ENCODE measurements around the gene EID1. TPM values are rescaled to one million over a fixed set of nuclear protein-coding genes. Genes with fewer than 3 reads are reported as not detected.
"Not testable (repeated sequence)": the region's sequence is repeated elsewhere in the genome, so short reads cannot be mapped to it uniquely, and the experiment has no call there.

Gene EID1
- total RNA-seq, 4 donors from 2014 or later = 196 to 427 (median 285) TPM

GRCh38 chr15:48904758-48905157 is 26.8 kb downstream of the EID1 start:
- Histone ChIP-seq H3K9me3 (no peaks in the 10 kb centered on the region), H3K4me1 (no peaks in the 10 kb centered on the region), H3K36me3 (no peaks in the 10 kb centered on the region), H3K4me3 (no peak overlapping the region), H3K27me3 (no peaks in the 10 kb centered on the region), H3K27ac (no peak overlapping the region)
- no peak for DNase-seq
- TF ChIP-seq POLR2A (IDR thresholded peaks at IDR 0.05) = no peak
- no peak for TF ChIP-seq CTCF (IDR thresholded peaks at IDR 0.05)
- intact Hi-C loops (cut with DNase I; ENCODE audit: low total_unique reads) = no loop called here

DNA sequence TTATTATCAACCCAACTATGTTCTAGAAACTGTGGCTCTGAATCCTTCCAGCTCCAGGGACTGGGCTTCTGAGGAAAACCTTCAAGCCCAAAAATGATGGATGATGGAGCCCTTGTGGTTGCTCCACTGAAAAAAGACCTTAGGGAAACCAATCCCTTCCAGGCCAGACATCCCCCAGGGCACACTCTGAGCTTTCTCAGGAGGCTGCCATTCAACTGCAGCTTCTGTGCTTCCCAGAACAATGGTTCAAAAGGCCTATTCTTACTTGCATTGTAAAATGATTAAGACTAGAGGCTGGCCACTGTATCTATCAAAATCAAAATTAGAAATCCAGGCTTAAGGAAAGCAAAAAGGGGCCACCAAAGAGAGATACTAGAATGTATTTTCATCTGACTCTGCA is 27.3 kb downstream of the EID1 start:
- DNase-seq = no peak
- no peak for TF ChIP-seq CTCF (IDR thresholded peaks at IDR 0.05)
- TF ChIP-seq POLR2A (IDR thresholded peaks at IDR 0.05) = no peak
- Histone ChIP-seq H3K4me3 (no peak overlapping the region), H3K4me1 (no peaks in the 10 kb centered on the region), H3K36me3 (no peaks in the 10 kb centered on the region), H3K27me3 (no peaks in the 10 kb centered on the region), H3K9me3 (no peaks in the 10 kb centered on the region), H3K27ac (no peak overlapping the region)
- intact Hi-C loops (cut with DNase I; ENCODE audit: low total_unique reads) = no loop called here

- H3K36me3 ChIP-seq = no peaks in the 10 kb centered on the region
- no peak overlapping the region for H3K4me3 ChIP-seq
- TF ChIP-seq POLR2A (IDR thresholded peaks at IDR 0.05) (no peak), CTCF (IDR thresholded peaks at IDR 0.05) (no peak)
- no peaks in the 10 kb centered on the region for H3K27me3 ChIP-seq
- intact Hi-C loops (cut with DNase I; ENCODE audit: low total_unique reads) = no loop called here
- no peak for DNase-seq
- no peaks in the 10 kb centered on the region for H3K9me3 ChIP-seq
- H3K27ac ChIP-seq = no peak overlapping the region
- H3K4me1 ChIP-seq = no peaks in the 10 kb centered on the region
These were observed 27.9 kb downstream of the EID1 start for GRCh38 chr15:48905847-48906246.

- intact Hi-C loops (cut with DNase I; ENCODE audit: low total_unique reads); H3K27me3 ChIP-seq; H3K27ac ChIP-seq; H3K4me3 ChIP-seq; H3K9me3 ChIP-seq; DNase-seq; H3K4me1 ChIP-seq; H3K36me3 ChIP-seq: not testable (repeated sequence)
These were observed 31.4 kb downstream of the EID1 start for GRCh38 chr15:48909313-48909712.

GRCh38 chr15:48910554-48910953 is 32.6 kb downstream of the EID1 start:
- H3K27me3 ChIP-seq; H3K4me3 ChIP-seq; H3K4me1 ChIP-seq; H3K36me3 ChIP-seq; DNase-seq; intact Hi-C loops (cut with DNase I; ENCODE audit: low total_unique reads); H3K27ac ChIP-seq; H3K9me3 ChIP-seq: not testable (repeated sequence)

DNA sequence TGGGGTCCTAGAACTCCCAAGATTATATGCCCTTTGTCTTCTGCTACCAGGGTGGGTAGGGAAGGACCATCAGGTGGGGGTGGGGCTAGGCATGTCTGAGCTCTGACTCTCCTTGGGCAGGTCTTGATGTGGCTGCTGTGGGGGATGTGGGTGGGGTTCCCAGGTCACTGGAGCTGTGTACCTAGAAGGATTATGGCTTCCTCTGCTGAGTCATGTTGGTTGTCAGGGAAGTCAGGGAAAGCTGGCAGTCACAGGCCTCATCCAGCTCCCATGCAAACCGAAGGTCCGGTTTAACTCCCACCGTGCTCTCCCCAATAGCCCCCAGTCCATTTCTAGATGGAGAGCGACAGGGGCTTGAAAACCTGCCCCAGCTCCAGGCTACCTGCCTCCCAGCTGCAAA is 35.2 kb downstream of the EID1 start:
- DNase-seq = no peak
- Histone ChIP-seq H3K9me3 (no peaks in the 10 kb centered on the region), H3K27me3 (no peaks in the 10 kb centered on the region), H3K4me1 (no peaks in the 10 kb centered on the region), H3K36me3 (no peaks in the 10 kb centered on the region), H3K4me3 (no peak overlapping the region), H3K27ac (no peak overlapping the region)
- intact Hi-C loops (cut with DNase I; ENCODE audit: low total_unique reads) = no loop called here
- no peak for TF ChIP-seq POLR2A (IDR thresholded peaks at IDR 0.05)
- TF ChIP-seq CTCF (IDR thresholded peaks at IDR 0.05) = no peak
